K562 (cell line): ENCODE results near the gene C16orf74. TPM values are rescaled to one million over a fixed set of nuclear protein-coding genes. Genes with fewer than 3 reads are reported as not detected.

Experiments
- CXXC5 ChIP-seq: fragments of 250-450 bp; sonication (Bioruptor Pico); IDR thresholded peaks from 2 replicates; pipeline ENCODE4 v1.8.0; 2022; ENCODE audit warnings: inconsistent platforms, mild to moderate bottlenecking, moderate library complexity
- DMBX1 ChIP-seq: fragments of 250-450 bp; sonication (Bioruptor Pico); IDR thresholded peaks from 2 replicates; pipeline ENCODE4 v1.8.0; 2022; ENCODE audit warnings: inconsistent platforms, mild to moderate bottlenecking, moderate library complexity, borderline replicate concordance
- EGR1 ChIP-seq: fragments of 450-650 bp; conservative IDR thresholded peaks from 2 replicates; pipeline ENCODE4 v1.6.1; 2017; ENCODE audit warnings: mild to moderate bottlenecking
- NCOR1 ChIP-seq: fragments of 450-650 bp; IDR thresholded peaks from 2 replicates; pipeline ENCODE4 v1.6.1; 2016; ENCODE audit warnings: mild to moderate bottlenecking, moderate library complexity
- NR2F6 ChIP-seq: fragments of 450-650 bp; formaldehyde crosslinking; IDR thresholded peaks from 2 replicates; pipeline ENCODE4 v1.4.0; 2020; ENCODE audit warnings: mild to moderate bottlenecking
- PML ChIP-seq: IDR thresholded peaks from 2 replicates; pipeline ENCODE4 v1.6.1; 2012; ENCODE audit warnings: low read length, inconsistent platforms
- RB1 ChIP-seq: fragments of 450-650 bp; IDR thresholded peaks from 2 replicates; pipeline ENCODE4 v1.6.1; 2017; ENCODE audit warnings: low read depth, mild to moderate bottlenecking
- SAP30 ChIP-seq: fragments of 200-600 bp; sonication (generic); IDR thresholded peaks from 2 replicates; pipeline ENCODE4 v1.6.1; 2012; ENCODE audit warnings: borderline replicate concordance, low read depth, mild to moderate bottlenecking, moderate library complexity, low read length, control low read depth, inconsistent platforms; ENCODE audit not compliant: insufficient read depth, poor library complexity, severe bottlenecking
- TBL1XR1 ChIP-seq, 2 experiments: IDR thresholded peaks; 2 replicates each; pipeline ENCODE4 v1.6.1; 2012; ENCODE audit warnings: improper control_type of control experiment in 2 of 2, low read length in 2 of 2, mild to moderate bottlenecking in 1 of 2
- ZNF134 ChIP-seq: fragments of 250-450 bp; sonication (Bioruptor Pico); conservative IDR thresholded peaks from 2 replicates; pipeline ENCODE4 v1.4.0; 2020
- ZNF146 ChIP-seq: IDR thresholded peaks from one replicate; pipeline ENCODE4 v1.6.1; 2018; ENCODE audit warnings: missing compliant biosample characterization; ENCODE audit not compliant: unreplicated experiment
- polyA plus RNA-seq, 8 experiments: library from polyadenylated mRNA; depleted of rRNA in 4 of 8; stranded (reverse) in 5 of 8; unstranded in 3 of 8; fragments of >200 nt; fragmentation: Nextera tagmentation in 2 of 8; fragmentation: Illumina TruSeq in 1 of 8; extraction: Ambion mirVana in 2 of 8; extraction: Trizol in 1 of 8; gene quantifications; 2 replicates each; pipeline versions ENCODE4 v1.2.1 to v1.2.3, GENCODE V29; 2011 to 2014; ENCODE audit warnings: inconsistent platforms in 1 of 8, missing spikeins in 1 of 8
- total RNA-seq, 7 experiments: library from RNA; depleted of rRNA in 6 of 7; stranded (reverse); fragments of >200 nt in 6 of 7; fragmentation: Illumina TruSeq in 2 of 7; extraction: Trizol in 2 of 7; gene quantifications; 2 replicates each; pipeline versions ENCODE4 v1.2.1 to v1.2.3, GENCODE V29; 2011 to 2021; ENCODE audit warnings: low replicate concordance in 1 of 7
- TF ChIP-seq, protein P1 (sequence below), 2 experiments: fragments of 450-650 bp in 1 of 2; IDR thresholded peaks; 2 replicates each; pipeline ENCODE4 v1.6.1; 2011 to 2017; ENCODE audit warnings: low read depth in 2 of 2, antibody characterized with exemption in 1 of 2, borderline replicate concordance in 1 of 2, low read length in 1 of 2, mild to moderate bottlenecking in 1 of 2, mixed read lengths in 1 of 2; ENCODE audit not compliant: control insufficient read depth in 1 of 2
- TF ChIP-seq, protein P2 (sequence below), 2 experiments: IDR thresholded peaks; 2 replicates each; pipeline ENCODE4 v1.6.1; 2012; ENCODE audit warnings: improper control_type of control experiment in 2 of 2, low read depth in 2 of 2, low read length in 2 of 2, borderline replicate concordance in 1 of 2
- TF ChIP-seq, protein P3 (sequence below): sonication (generic); formaldehyde crosslinking; IDR thresholded peaks from 2 replicates; pipeline ENCODE4 v1.8.1; 2023; ENCODE audit warnings: missing genetic modification reagents, mild to moderate bottlenecking, borderline replicate concordance
- TF ChIP-seq, protein P4 (sequence below): sonication (generic); formaldehyde crosslinking; IDR thresholded peaks from 2 replicates; pipeline ENCODE4 v1.5.0; 2020; ENCODE audit warnings: missing genetic modification reagents

C16orf74 gene
- total and polyA plus RNA-seq, 9 of the 15 experiments (the other 6 are each of a cell fraction or from before 2014, with no cell fraction given): not detected

DNA sequence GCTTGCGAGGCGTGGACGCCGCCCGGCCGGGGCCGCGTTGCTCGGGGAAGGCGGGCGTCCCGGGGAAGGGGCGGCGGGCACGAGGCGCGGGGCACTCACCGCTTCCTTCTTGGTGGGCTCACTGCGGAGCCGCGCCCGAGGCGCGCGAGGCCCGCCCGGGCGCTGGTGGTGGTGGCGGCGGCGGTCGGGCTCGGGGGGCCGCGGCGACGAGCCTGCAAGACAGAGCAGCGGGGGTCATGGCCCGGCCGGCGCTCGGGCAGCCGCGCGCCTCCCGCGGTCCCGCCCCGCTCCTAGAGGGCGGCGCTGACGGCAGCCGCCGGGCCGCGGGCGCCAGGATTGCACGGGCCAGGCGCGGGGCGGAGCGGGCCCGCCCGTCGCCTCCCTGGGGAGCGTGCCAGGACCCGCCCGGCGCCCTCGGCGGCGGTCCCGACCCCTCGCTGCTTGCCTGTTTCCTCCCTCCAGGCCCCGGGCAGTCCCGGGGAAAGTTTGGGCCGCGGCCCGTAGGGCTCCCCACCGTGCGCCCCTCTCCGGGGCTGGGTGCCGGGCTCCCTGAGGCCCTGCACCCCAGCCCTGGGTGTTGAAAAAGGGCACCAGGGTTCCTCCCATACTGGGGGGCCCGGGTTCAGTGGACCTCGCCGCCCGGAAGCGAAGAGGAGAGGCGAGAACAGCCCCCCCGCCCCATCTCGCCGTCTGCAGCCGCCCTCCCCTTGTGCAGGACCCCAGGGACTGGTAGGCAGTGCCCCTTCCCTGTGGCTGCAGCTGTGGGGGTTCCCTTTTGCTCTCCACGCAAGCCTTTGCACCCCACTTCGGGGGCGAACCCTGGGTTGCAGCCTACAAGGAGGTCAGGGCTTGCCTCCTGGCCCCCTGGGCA, at the start of gene C16orf74 (continued):
- TF ChIP-seq, protein P1, sequence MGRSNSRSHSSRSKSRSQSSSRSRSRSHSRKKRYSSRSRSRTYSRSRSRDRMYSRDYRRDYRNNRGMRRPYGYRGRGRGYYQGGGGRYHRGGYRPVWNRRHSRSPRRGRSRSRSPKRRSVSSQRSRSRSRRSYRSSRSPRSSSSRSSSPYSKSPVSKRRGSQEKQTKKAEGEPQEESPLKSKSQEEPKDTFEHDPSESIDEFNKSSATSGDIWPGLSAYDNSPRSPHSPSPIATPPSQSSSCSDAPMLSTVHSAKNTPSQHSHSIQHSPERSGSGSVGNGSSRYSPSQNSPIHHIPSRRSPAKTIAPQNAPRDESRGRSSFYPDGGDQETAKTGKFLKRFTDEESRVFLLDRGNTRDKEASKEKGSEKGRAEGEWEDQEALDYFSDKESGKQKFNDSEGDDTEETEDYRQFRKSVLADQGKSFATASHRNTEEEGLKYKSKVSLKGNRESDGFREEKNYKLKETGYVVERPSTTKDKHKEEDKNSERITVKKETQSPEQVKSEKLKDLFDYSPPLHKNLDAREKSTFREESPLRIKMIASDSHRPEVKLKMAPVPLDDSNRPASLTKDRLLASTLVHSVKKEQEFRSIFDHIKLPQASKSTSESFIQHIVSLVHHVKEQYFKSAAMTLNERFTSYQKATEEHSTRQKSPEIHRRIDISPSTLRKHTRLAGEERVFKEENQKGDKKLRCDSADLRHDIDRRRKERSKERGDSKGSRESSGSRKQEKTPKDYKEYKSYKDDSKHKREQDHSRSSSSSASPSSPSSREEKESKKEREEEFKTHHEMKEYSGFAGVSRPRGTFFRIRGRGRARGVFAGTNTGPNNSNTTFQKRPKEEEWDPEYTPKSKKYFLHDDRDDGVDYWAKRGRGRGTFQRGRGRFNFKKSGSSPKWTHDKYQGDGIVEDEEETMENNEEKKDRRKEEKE (IDR thresholded peaks at IDR 0.05; ENCODE audit: borderline replicate concordance in 1 of 2, control insufficient read depth in 1 of 2, low read depth in 2 of 2, low read length in 1 of 2): no peak
- no peak for TF ChIP-seq EGR1
- TF ChIP-seq ZNF134 (CRISPR knock-in tag): no peak
- no peak for TF ChIP-seq PML
- TF ChIP-seq, protein P2, sequence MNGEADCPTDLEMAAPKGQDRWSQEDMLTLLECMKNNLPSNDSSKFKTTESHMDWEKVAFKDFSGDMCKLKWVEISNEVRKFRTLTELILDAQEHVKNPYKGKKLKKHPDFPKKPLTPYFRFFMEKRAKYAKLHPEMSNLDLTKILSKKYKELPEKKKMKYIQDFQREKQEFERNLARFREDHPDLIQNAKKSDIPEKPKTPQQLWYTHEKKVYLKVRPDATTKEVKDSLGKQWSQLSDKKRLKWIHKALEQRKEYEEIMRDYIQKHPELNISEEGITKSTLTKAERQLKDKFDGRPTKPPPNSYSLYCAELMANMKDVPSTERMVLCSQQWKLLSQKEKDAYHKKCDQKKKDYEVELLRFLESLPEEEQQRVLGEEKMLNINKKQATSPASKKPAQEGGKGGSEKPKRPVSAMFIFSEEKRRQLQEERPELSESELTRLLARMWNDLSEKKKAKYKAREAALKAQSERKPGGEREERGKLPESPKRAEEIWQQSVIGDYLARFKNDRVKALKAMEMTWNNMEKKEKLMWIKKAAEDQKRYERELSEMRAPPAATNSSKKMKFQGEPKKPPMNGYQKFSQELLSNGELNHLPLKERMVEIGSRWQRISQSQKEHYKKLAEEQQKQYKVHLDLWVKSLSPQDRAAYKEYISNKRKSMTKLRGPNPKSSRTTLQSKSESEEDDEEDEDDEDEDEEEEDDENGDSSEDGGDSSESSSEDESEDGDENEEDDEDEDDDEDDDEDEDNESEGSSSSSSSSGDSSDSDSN (IDR thresholded peaks at IDR 0.05; ENCODE audit: borderline replicate concordance in 1 of 2, low read depth in 2 of 2, low read length in 2 of 2): 0 out of 4 replicates have a peak, but pooled peaks of 1 of the 2 experiments have one; percentile 54
- no peak for TF ChIP-seq TBL1XR1 (IDR thresholded peaks at IDR 0.05; ENCODE audit: low read length in 2 of 2)
- peak; percentile 53 for TF ChIP-seq CXXC5 (CRISPR knock-in tag)
- TF ChIP-seq RB1: peak; percentile 26; the same call in 1 of the 2 replicates
- TF ChIP-seq NCOR1: no peak
- TF ChIP-seq, protein P3, sequence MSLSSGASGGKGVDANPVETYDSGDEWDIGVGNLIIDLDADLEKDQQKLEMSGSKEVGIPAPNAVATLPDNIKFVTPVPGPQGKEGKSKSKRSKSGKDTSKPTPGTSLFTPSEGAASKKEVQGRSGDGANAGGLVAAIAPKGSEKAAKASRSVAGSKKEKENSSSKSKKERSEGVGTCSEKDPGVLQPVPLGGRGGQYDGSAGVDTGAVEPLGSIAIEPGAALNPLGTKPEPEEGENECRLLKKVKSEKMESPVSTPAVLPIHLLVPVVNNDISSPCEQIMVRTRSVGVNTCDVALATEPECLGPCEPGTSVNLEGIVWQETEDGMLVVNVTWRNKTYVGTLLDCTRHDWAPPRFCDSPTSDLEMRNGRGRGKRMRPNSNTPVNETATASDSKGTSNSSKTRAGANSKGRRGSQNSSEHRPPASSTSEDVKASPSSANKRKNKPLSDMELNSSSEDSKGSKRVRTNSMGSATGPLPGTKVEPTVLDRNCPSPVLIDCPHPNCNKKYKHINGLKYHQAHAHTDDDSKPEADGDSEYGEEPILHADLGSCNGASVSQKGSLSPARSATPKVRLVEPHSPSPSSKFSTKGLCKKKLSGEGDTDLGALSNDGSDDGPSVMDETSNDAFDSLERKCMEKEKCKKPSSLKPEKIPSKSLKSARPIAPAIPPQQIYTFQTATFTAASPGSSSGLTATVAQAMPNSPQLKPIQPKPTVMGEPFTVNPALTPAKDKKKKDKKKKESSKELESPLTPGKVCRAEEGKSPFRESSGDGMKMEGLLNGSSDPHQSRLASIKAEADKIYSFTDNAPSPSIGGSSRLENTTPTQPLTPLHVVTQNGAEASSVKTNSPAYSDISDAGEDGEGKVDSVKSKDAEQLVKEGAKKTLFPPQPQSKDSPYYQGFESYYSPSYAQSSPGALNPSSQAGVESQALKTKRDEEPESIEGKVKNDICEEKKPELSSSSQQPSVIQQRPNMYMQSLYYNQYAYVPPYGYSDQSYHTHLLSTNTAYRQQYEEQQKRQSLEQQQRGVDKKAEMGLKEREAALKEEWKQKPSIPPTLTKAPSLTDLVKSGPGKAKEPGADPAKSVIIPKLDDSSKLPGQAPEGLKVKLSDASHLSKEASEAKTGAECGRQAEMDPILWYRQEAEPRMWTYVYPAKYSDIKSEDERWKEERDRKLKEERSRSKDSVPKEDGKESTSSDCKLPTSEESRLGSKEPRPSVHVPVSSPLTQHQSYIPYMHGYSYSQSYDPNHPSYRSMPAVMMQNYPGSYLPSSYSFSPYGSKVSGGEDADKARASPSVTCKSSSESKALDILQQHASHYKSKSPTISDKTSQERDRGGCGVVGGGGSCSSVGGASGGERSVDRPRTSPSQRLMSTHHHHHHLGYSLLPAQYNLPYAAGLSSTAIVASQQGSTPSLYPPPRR: no peak
- TF ChIP-seq SAP30: no peak
- no peak for TF ChIP-seq NR2F6 (CRISPR knock-in tag)
- TF ChIP-seq, protein P4, sequence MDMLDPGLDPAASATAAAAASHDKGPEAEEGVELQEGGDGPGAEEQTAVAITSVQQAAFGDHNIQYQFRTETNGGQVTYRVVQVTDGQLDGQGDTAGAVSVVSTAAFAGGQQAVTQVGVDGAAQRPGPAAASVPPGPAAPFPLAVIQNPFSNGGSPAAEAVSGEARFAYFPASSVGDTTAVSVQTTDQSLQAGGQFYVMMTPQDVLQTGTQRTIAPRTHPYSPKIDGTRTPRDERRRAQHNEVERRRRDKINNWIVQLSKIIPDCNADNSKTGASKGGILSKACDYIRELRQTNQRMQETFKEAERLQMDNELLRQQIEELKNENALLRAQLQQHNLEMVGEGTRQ (CRISPR knock-in tag): no peak
- no peak for TF ChIP-seq DMBX1 (CRISPR knock-in tag)
- TF ChIP-seq ZNF146: no peak
- TF ChIP-seq, all 486 proteins: peak for 7
